H1 (cell line): ENCODE data around the gene SPAG16. TPM values are rescaled to one million over a fixed set of nuclear protein-coding genes. Genes with fewer than 3 reads are reported as not detected.

Experiments
- CHD1 ChIP-seq: IDR thresholded peaks from 2 replicates; pipeline ENCODE4 v1.6.1; 2012; ENCODE audit warnings: low read depth, low read length, improper control_type of control experiment
- RAD21 ChIP-seq, 2 experiments: IDR thresholded peaks in 1 of 2; conservative IDR thresholded peaks in 1 of 2; 2 replicates each; pipeline ENCODE4 v1.6.1; 2011; ENCODE audit warnings: low read depth in 2 of 2, low read length in 2 of 2, improper control_type of control experiment in 1 of 2, inconsistent platforms in 1 of 2, mild to moderate bottlenecking in 1 of 2, moderate library complexity in 1 of 2
- SP4 ChIP-seq: IDR thresholded peaks from 2 replicates; pipeline ENCODE4 v1.6.1; 2012; ENCODE audit warnings: low read length, inconsistent platforms
- polyA plus RNA-seq, 7 experiments: library from polyadenylated mRNA; depleted of rRNA in 3 of 7; stranded (reverse) in 5 of 7; unstranded in 2 of 7; fragments of >200 nt in 5 of 7; fragments of 200-250 nt in 2 of 7; gene quantifications; 1 replicate in 5 of 7; 2 replicates in 1 of 7; 4 replicates in 1 of 7; pipeline versions ENCODE4 v1.2.1 to v1.2.3, GENCODE V29; 2011 to 2013; ENCODE audit warnings: missing spikeins in 2 of 7, mixed read lengths in 2 of 7
- total RNA-seq: library from RNA; stranded (reverse); fragmentation: NEBNext Ultra II Directional; extraction: Animal tissue kit (Norgen Biotek cat#: 25700); gene quantifications from 2 replicates; pipeline ENCODE4 v1.2.1, GENCODE V29; 2021

SPAG16 gene
- total and polyA plus RNA-seq, 2 of the 8 experiments (the other 6 are each of a cell fraction or from before 2014, with no cell fraction given), result 6.0 to 14.9 TPM

- no peak for TF ChIP-seq SP4
- no peak for TF ChIP-seq RAD21 (IDR thresholded peaks at IDR 0.05 in 1 of 2, conservative IDR thresholded peaks at IDR 0.05 in 1 of 2; ENCODE audit: low read depth in 2 of 2, low read length in 2 of 2)
- TF ChIP-seq CHD1, result no peak
- TF ChIP-seq, all 59 proteins: peak for 0
Observed at GRCh38 chr2:214311931-214312749, 1027.9 kb downstream of the SPAG16 start (continued).
